PC-9 (cell line): ENCODE results near the gene GPRIN3.

Source experiments
- EZH2 ChIP-seq: fragments of 200-600 bp; sonication (generic); IDR thresholded peaks from 2 replicates; pipeline ENCODE4 v1.8.0; 2017; ENCODE audit warnings: antibody characterized with exemption, low read depth
- TF ChIP-seq, protein P1 (sequence below): fragments of 200-600 bp; sonication (generic); conservative IDR thresholded peaks from 2 replicates; pipeline ENCODE4 v1.6.1; 2017; ENCODE audit warnings: mixed run types, antibody characterized with exemption, mild to moderate bottlenecking, moderate library complexity

DNA sequence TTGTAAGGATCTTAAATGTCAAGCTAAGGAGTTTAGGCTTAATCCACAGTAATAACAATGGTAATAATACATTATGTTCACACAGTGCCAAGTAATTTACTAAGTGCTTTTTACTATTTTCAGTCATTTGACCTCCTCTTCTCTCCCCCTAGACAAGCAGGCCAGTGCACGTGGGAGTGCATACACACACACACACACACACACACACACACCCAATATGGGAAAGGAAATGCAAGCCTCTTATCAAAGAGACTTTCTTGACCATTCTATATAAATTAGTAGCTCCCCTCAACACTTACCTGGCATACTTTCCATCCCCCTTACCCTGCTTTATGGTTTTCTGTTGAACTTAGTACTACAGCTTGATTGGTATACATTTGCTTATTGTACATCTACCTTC lies 3.8 kb upstream of the GPRIN3 start:
- TF ChIP-seq, protein P1, sequence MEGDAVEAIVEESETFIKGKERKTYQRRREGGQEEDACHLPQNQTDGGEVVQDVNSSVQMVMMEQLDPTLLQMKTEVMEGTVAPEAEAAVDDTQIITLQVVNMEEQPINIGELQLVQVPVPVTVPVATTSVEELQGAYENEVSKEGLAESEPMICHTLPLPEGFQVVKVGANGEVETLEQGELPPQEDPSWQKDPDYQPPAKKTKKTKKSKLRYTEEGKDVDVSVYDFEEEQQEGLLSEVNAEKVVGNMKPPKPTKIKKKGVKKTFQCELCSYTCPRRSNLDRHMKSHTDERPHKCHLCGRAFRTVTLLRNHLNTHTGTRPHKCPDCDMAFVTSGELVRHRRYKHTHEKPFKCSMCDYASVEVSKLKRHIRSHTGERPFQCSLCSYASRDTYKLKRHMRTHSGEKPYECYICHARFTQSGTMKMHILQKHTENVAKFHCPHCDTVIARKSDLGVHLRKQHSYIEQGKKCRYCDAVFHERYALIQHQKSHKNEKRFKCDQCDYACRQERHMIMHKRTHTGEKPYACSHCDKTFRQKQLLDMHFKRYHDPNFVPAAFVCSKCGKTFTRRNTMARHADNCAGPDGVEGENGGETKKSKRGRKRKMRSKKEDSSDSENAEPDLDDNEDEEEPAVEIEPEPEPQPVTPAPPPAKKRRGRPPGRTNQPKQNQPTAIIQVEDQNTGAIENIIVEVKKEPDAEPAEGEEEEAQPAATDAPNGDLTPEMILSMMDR, result no peak
- no peak for TF ChIP-seq EZH2
